Breast epithelium (tissue), 3 donors: Measurements from ENCODE around the gene DBP.

Experiments used
- CTCF ChIP-seq, 3 donors: fragments of 450-650 bp; IDR thresholded peaks; one replicate each; pipeline ENCODE4 v1.5.1; 2016 to 2017; ENCODE audit warnings: antibody characterized with exemption in 3 of 3, mild to moderate bottlenecking in 3 of 3, moderate library complexity in 3 of 3
- POLR2A ChIP-seq: fragments of 450-650 bp; IDR thresholded peaks from one replicate; pipeline ENCODE4 v1.6.1; 2016; ENCODE audit warnings: antibody characterized with exemption, mild to moderate bottlenecking, moderate library complexity
- POLR2AphosphoS5 ChIP-seq, 3 donors: sonication (generic); formaldehyde crosslinking; IDR thresholded peaks; one replicate each; pipeline ENCODE4 v1.6.1; 2017; ENCODE audit warnings: antibody characterized with exemption in 3 of 3

- TF ChIP-seq CTCF (IDR thresholded peaks at IDR 0.05): no peak
- TF ChIP-seq POLR2A: no peak
- TF ChIP-seq POLR2AphosphoS5 (IDR thresholded peaks at IDR 0.05): no peak
Measured at GRCh38 chr19:48606463-48607358, 30.5 kb downstream of the DBP start, which contains the start of gene SPACA4.
